Stimulated activated effector memory CD8-positive, alpha-beta T cell treated with anti-CD3 and anti-CD28 coated beads, Interleukin-12 subunit alpha, Interleukin-12 subunit beta, amount 100 ng/mL, for 72 hours (primary cell): ENCODE results near the gene SPATC1L.

Experiments
- ATAC-seq: fragments of 150-1000 bp; cut with Tn5 transposase; 2 replicates; pipeline ENCODE4 v1.10.0; 2021
- DNase-seq, 2 donors: peaks; one replicate each; pipeline ENCODE4 v3.0.0; 2021 to 2022; ENCODE audit warnings: low spot score in 2 of 2
- H3K27ac Mint-ChIP-seq: one replicate; pipeline ENCODE4 v1.8.0; 2022; ENCODE audit warnings: mild to moderate bottlenecking, mixed read lengths
- H3K36me3 Mint-ChIP-seq: one replicate; pipeline ENCODE4 v1.8.0; 2022; ENCODE audit warnings: mild to moderate bottlenecking, mixed read lengths
- H3K4me1 Mint-ChIP-seq: one replicate; pipeline ENCODE4 v1.8.0; 2022; ENCODE audit warnings: mixed read lengths
- H3K4me3 Mint-ChIP-seq: one replicate; pipeline ENCODE4 v1.8.0; 2022; ENCODE audit warnings: mild to moderate bottlenecking, mixed read lengths
- H3K9me3 Mint-ChIP-seq: one replicate; pipeline ENCODE4 v1.8.0; 2022; ENCODE audit warnings: mixed read lengths

The SPATC1L gene

DNA sequence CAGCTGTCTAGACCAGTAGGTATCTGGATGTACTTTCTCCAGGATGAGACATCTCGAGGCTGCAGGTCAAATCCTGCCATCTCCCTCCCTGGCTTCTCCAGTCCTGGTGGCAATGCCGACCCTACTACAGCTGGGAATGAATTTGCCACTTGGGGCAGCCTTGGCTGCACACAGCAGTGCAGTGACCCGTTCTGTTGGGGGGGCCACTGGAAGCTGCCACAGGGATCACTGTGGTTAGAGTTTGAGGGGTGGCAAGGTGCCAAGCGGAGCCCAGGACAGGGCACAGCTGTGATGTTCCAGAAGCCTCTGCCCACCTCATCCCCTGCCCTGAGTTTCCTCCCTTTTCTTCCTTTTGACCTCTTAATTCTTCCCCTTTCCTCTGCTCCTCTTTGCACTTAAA is 69.3 kb downstream of the SPATC1L start:
- H3K4me3 Mint-ChIP-seq: no peak overlapping the region
- no peak for ATAC-seq
- peaks cover 2% of the 10 kb centered on the region for H3K9me3 Mint-ChIP-seq
- DNase-seq: no peak
- H3K36me3 Mint-ChIP-seq: no peaks in the 10 kb centered on the region
- H3K4me1 Mint-ChIP-seq: no peaks in the 10 kb centered on the region
- H3K27ac Mint-ChIP-seq: no peak overlapping the region

DNA sequence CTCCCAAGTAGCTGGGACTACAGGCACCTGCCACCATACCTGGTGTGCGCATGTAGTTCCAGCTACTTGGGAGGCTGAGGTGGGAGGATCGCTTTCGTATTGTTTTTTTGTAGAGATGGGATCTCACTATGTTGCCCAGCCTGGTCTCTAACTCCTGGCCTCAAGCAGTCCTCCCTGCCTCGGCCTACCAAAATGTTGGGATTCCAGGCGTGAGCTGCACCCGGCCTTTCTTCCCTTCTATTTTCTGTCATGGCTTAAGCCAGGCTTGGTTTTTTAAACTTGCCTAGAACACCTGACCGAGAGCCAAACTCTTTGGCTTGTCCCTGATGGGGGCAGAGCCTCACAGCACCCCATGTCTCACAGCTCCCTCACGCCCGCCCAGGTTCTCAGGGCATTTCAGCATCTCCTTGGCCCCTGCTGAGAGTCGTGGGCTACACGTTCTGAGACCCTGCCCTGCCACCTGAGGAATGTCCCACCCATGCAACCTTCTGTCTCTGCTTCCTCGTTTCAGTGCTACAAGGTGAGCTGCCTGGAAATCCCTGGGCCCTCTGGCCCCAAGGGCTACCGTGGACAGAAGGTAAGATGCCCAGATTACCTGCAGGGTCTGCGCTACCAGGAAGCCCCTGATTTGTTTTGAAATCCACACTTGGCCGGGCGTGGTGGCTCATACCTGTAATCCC is 70.6 kb downstream of the SPATC1L start:
- H3K4me1 Mint-ChIP-seq: no peaks in the 10 kb centered on the region
- H3K27ac Mint-ChIP-seq: no peak overlapping the region
- ATAC-seq (no peak), DNase-seq (no peak)
- H3K36me3 Mint-ChIP-seq: no peaks in the 10 kb centered on the region
- H3K9me3 Mint-ChIP-seq: peaks cover 2% of the 10 kb centered on the region
- H3K4me3 Mint-ChIP-seq: no peak overlapping the region

- no peak for ATAC-seq
- Mint-ChIP-seq H3K27ac (no peak overlapping the region), H3K4me3 (no peak overlapping the region), H3K4me1 (no peaks in the 10 kb centered on the region), H3K9me3 (peaks cover 6% of the 10 kb centered on the region), H3K36me3 (no peaks in the 10 kb centered on the region)
- no peak for DNase-seq
These were observed 71.5 kb downstream of the SPATC1L start for GRCh38 chr21:46112725-46113215.

DNA sequence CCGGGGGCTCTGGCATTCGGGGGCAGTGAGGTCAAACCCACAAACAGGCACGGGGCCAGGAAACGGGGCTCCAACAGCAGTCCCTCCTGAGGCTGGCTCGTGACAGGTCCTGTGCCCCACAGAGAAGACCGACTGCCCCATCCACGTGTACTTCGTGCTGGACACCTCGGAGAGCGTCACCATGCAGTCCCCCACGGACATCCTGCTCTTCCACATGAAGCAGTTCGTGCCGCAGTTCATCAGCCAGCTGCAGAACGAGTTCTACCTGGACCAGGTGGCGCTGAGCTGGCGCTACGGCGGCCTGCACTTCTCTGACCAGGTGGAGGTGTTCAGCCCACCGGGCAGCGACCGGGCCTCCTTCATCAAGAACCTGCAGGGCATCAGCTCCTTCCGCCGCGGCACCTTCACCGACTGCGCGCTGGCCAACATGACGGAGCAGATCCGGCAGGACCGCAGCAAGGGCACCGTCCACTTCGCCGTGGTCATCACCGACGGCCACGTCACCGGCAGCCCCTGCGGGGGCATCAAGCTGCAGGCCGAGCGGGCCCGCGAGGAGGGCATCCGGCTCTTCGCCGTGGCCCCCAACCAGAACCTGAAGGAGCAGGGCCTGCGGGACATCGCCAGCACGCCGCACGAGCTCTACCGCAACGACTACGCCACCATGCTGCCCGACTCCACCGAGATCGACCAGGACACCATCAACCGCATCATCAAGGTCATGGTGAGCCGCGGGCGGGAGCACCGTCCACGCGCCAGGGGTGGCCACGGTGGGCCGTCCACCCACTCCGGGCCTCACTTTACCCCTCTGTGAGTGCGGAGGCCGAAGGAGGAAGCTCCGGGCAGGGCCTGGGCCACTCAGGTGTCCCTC is 72.2 kb downstream of the SPATC1L start:
- peaks cover 9% of the 10 kb centered on the region for H3K9me3 Mint-ChIP-seq
- DNase-seq (no peak), ATAC-seq (no peak)
- H3K4me3 Mint-ChIP-seq: no peak overlapping the region
- no peaks in the 10 kb centered on the region for H3K4me1 Mint-ChIP-seq
- H3K27ac Mint-ChIP-seq: no peak overlapping the region
- no peaks in the 10 kb centered on the region for H3K36me3 Mint-ChIP-seq

- no peak overlapping the region for H3K27ac Mint-ChIP-seq
- no peak overlapping the region for H3K4me3 Mint-ChIP-seq
- H3K36me3 Mint-ChIP-seq: no peaks in the 10 kb centered on the region
- ATAC-seq (no peak), DNase-seq (no peak)
- H3K4me1 Mint-ChIP-seq: no peaks in the 10 kb centered on the region
- H3K9me3 Mint-ChIP-seq: peaks cover 9% of the 10 kb centered on the region
These were observed 73.1 kb downstream of the SPATC1L start for GRCh38 chr21:46111193-46111571.
